HL-60 (cell line): Measurements from ENCODE around the gene METTL18.
"Not testable (repeated sequence)": the region's sequence is repeated elsewhere in the genome, so short reads cannot be mapped to it uniquely, and the experiment has no call there.

Source experiments
- DNase-seq, 2 experiments: peaks; one replicate each; pipeline ENCODE4 v3.0.0-alpha.2; 2010 to 2020; ENCODE audit warnings: low read depth in 1 of 2, low spot score in 1 of 2
- H3K27ac ChIP-seq: fragments of 250-450 bp; sonication (Bioruptor Pico); replicated peaks from 2 replicates; pipeline ENCODE4 v1.5.1; 2020; ENCODE audit warnings: mild to moderate bottlenecking, moderate library complexity
- H3K27me3 ChIP-seq: fragments of 250-450 bp; sonication (Bioruptor Pico); 2 replicates; pipeline ENCODE4 v1.5.1; 2021; ENCODE audit warnings: mild to moderate bottlenecking, moderate library complexity; ENCODE audit not compliant: insufficient read depth, poor library complexity, severe bottlenecking
- H3K4me3 ChIP-seq: replicated peaks from 2 replicates; pipeline ENCODE4 v1.5.1; 2011; ENCODE audit warnings: mild to moderate bottlenecking, control low read depth, low read length; ENCODE audit not compliant: insufficient read depth
- GABPA ChIP-seq: IDR thresholded peaks from 2 replicates; pipeline ENCODE4 v1.6.1; 2012; ENCODE audit warnings: low read depth
- POLR2AphosphoS5 ChIP-seq: IDR thresholded peaks from 2 replicates; pipeline ENCODE4 v1.6.1; 2012; ENCODE audit warnings: low read depth
- SPI1 ChIP-seq: IDR thresholded peaks from 2 replicates; pipeline ENCODE4 v1.6.1; 2012; ENCODE audit warnings: low read depth, mild to moderate bottlenecking, borderline replicate concordance
- TF ChIP-seq, protein P1 (sequence below): IDR thresholded peaks from 2 replicates; pipeline ENCODE4 v1.6.1; 2012; ENCODE audit warnings: low read depth; ENCODE audit not compliant: insufficient replicate concordance
- TF ChIP-seq, protein P2 (sequence below): IDR thresholded peaks from one replicate; pipeline ENCODE4 v1.5.1; 2011; ENCODE audit warnings: low read length, control low read depth, inconsistent platforms; ENCODE audit not compliant: insufficient read depth

Gene METTL18

DNA sequence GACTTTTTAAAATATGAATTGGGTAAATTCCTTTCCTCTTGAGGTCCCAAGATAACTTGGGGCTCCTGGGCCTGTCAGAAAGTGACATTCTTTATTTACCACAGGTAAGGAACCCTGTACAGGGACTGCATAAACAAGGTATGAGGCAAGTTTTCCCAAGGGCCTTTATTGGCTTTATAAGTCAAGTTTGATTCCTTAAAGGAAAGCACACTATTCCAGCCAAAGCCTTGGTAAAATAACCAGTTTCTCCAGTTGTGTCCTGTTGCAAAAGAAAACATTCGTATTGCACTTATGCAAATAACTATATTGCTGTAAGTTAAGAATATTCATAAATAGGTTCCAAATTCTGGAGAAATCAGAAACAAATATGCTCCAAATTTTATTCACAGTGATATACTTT lies 21.9 kb upstream of the METTL18 start:
- H3K27ac ChIP-seq = no peak overlapping the region
- DNase-seq = no peak
- TF ChIP-seq SPI1 = no peak
- TF ChIP-seq, protein P1, sequence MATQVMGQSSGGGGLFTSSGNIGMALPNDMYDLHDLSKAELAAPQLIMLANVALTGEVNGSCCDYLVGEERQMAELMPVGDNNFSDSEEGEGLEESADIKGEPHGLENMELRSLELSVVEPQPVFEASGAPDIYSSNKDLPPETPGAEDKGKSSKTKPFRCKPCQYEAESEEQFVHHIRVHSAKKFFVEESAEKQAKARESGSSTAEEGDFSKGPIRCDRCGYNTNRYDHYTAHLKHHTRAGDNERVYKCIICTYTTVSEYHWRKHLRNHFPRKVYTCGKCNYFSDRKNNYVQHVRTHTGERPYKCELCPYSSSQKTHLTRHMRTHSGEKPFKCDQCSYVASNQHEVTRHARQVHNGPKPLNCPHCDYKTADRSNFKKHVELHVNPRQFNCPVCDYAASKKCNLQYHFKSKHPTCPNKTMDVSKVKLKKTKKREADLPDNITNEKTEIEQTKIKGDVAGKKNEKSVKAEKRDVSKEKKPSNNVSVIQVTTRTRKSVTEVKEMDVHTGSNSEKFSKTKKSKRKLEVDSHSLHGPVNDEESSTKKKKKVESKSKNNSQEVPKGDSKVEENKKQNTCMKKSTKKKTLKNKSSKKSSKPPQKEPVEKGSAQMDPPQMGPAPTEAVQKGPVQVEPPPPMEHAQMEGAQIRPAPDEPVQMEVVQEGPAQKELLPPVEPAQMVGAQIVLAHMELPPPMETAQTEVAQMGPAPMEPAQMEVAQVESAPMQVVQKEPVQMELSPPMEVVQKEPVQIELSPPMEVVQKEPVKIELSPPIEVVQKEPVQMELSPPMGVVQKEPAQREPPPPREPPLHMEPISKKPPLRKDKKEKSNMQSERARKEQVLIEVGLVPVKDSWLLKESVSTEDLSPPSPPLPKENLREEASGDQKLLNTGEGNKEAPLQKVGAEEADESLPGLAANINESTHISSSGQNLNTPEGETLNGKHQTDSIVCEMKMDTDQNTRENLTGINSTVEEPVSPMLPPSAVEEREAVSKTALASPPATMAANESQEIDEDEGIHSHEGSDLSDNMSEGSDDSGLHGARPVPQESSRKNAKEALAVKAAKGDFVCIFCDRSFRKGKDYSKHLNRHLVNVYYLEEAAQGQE = no peak
- TF ChIP-seq GABPA = no peak
- TF ChIP-seq, protein P2, sequence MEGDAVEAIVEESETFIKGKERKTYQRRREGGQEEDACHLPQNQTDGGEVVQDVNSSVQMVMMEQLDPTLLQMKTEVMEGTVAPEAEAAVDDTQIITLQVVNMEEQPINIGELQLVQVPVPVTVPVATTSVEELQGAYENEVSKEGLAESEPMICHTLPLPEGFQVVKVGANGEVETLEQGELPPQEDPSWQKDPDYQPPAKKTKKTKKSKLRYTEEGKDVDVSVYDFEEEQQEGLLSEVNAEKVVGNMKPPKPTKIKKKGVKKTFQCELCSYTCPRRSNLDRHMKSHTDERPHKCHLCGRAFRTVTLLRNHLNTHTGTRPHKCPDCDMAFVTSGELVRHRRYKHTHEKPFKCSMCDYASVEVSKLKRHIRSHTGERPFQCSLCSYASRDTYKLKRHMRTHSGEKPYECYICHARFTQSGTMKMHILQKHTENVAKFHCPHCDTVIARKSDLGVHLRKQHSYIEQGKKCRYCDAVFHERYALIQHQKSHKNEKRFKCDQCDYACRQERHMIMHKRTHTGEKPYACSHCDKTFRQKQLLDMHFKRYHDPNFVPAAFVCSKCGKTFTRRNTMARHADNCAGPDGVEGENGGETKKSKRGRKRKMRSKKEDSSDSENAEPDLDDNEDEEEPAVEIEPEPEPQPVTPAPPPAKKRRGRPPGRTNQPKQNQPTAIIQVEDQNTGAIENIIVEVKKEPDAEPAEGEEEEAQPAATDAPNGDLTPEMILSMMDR = no peak
- TF ChIP-seq POLR2AphosphoS5 = no peak
- no peak overlapping the region for H3K4me3 ChIP-seq
- no peaks in the 10 kb centered on the region for H3K27me3 ChIP-seq

DNA sequence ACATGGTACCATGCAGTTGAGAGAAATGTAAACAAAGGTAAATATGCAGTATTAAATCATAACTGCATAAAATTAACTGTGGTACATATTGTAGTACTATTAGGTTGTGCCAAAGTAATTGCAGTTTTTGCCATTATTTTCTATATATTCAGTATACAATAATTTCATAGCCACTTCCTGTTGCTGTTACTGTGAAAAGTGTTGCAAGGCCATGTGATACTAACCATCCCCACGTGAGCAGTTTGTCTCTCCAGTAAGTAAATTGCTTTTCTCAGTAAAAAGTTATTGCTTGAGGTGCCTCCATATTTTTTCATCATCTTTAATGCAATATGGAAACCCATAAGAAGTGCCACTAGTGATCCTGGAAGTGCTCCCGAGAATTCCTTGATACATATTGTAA lies 19.6 kb upstream of the METTL18 start:
- H3K27ac ChIP-seq = no peak overlapping the region
- TF ChIP-seq, protein P1 = no peak
- no peak for TF ChIP-seq GABPA
- TF ChIP-seq, protein P2 = no peak
- no peak for TF ChIP-seq POLR2AphosphoS5
- TF ChIP-seq SPI1 = peak; percentile 14; the same call in 1 of the 2 replicates
- no peaks in the 10 kb centered on the region for H3K27me3 ChIP-seq
- DNase-seq = no peak
- no peak overlapping the region for H3K4me3 ChIP-seq

DNA sequence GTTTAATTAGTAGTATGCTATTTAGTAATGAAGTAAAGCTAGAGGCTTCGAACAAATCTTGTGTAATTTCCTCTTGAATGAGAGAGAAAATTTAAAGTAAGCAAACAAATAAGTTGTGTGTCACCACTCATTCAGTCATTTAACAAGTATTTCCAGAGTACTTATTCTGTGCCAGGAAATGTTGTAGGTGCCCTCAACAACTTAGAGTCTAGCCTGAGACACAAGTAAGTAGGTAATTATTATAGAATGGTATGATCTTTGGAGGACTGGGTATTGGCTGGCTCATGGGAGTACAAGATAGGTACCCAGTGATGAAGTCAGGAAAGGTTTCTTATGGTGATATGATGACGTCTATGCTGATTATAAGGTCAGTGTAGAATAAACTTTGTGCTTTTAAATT lies 17.4 kb upstream of the METTL18 start:
- Histone ChIP-seq H3K27me3 (no peaks in the 10 kb centered on the region), H3K27ac (no peak overlapping the region), H3K4me3 (no peak overlapping the region)
- no peak for TF ChIP-seq POLR2AphosphoS5
- TF ChIP-seq GABPA = no peak
- DNase-seq = no peak

DNA sequence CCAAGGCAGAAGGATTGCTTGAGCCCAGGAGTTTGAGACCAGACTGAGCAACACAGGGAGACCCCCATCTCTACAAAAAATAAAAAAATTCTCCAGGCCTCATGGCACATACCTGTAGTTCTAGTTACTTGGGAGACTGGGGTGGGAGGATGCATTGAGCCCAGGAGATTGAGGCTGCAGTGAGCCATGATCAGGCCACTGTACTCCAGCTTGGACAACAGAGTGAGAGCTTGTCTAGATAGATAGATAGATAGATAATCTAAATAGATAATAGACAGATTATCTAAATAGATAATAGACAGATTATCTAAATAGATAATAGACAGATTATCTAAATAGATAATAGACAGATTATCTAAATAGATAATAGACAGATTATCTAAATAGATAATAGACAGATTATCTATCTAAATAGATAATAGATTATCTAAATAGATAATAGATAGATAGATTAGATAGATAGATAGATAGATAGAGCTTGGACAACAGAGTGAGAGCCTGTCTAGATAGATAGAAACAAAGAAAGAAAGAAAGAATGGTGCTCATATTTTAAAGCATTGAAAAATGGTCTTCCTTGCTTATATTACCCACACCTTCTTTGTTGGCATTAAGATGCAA lies 16.8 kb upstream of the METTL18 start:
- H3K27ac ChIP-seq, H3K27me3 ChIP-seq, H3K4me3 ChIP-seq, DNase-seq: not testable (repeated sequence)

DNA sequence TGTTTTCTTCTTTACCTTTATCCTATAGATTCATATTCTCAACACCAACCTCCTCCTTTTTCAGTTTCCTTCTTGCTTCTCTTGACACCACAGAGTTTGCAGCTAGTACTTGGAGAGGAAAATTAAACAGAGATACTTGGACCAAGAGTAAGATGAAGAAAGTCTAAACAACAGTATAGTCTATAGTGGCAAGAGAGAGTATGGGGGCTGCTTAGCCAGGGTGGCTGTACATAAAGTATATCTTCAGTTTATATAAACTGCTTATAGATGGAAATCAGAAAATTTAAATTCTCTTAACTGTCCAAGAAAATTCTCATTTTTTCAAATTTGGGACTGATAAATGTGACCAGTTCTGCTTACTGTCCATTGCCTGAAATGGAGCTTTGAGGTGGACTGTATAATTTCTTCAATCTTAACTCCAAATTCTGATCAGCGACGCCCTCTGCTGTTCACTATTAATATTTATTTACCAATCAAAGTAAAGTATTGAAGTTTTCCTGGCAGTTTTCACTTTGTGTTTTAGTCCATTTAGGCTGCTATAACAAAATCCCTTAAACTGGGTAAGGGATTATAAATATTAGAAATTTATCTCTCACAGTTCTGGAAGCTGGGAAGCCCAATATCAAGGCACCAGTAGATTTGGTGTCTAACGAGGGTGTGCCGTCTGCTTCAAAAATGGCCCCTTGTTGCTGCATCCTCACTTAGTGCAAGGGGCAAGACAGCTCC lies 14.8 kb upstream of the METTL18 start:
- Histone ChIP-seq H3K4me3 (no peak overlapping the region), H3K27ac (no peak overlapping the region), H3K27me3 (no peaks in the 10 kb centered on the region)
- TF ChIP-seq GABPA = no peak
- TF ChIP-seq POLR2AphosphoS5 = no peak
- TF ChIP-seq, protein P2 = no peak
- TF ChIP-seq SPI1 = no peak
- TF ChIP-seq, protein P1 = no peak
- DNase-seq = peak in 1 of 2 experiments; percentile 14
